ENCODE data around the gene ABI2.

DNA sequence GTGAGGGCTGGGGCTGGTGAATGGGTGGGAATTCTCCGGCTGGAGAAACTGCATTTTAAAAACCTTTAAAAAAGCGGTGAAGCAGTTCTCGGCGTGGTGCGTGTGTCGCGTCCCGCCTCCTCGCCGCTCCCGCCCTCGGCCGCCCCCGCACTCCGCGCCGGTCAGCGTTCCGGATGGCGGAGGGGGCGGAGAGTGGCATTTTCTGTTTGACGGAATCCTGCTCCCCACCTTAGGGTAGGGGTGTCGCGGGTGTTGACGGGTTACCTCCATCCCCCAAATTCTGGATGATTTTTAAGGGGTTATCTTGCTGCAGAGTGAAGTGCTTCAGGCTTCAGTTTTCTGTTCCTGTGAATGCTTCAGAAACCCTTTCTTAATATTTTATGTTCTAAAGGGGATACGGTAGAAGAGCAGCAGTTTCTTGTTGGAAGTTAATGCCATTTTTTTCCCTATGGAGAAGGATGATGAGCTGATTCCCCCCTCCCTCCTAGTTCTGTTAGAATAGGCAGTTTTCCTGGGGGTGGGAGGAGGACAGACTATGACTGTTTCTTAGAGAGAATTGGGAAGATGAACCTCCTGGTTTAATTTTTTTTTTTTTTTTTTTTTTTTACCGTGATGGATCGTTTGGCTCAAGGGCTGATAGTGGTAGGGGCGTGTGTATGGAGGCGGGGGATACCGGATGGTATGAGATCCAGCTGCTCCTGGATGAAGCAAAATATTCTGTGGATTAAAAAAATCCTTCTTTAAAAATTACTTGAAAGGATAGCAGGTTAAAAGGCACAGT, 756 bp downstream of the ABI2 start:
- TF ChIP-seq EZH2 (IDR thresholded peaks at IDR 0.05; ENCODE audit: borderline replicate concordance, low read length): no peak
- TF ChIP-seq, protein P1, sequence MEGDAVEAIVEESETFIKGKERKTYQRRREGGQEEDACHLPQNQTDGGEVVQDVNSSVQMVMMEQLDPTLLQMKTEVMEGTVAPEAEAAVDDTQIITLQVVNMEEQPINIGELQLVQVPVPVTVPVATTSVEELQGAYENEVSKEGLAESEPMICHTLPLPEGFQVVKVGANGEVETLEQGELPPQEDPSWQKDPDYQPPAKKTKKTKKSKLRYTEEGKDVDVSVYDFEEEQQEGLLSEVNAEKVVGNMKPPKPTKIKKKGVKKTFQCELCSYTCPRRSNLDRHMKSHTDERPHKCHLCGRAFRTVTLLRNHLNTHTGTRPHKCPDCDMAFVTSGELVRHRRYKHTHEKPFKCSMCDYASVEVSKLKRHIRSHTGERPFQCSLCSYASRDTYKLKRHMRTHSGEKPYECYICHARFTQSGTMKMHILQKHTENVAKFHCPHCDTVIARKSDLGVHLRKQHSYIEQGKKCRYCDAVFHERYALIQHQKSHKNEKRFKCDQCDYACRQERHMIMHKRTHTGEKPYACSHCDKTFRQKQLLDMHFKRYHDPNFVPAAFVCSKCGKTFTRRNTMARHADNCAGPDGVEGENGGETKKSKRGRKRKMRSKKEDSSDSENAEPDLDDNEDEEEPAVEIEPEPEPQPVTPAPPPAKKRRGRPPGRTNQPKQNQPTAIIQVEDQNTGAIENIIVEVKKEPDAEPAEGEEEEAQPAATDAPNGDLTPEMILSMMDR (conservative IDR thresholded peaks at IDR 0.05 in 1 of 2, IDR thresholded peaks at IDR 0.05 in 1 of 2; ENCODE audit: extremely low read depth in 1 of 2, insufficient read depth in 1 of 2, low read depth in 1 of 2, low read length in 2 of 2): no peak
